ENCODE results near the gene RAP1B.
A peak's percentile ranks its signal among the peaks of the same experiment; 100 is the strongest.

Gene RAP1B

GRCh38 chr12:68612202-68612601 lies 1.5 kb downstream of the RAP1B start:
- peak; percentile 76 to 83 for DNase-seq

GRCh38 chr12:68612697-68613096 lies 2.0 kb downstream of the RAP1B start:
- peak in 1 of 2 donors; percentile 37 for DNase-seq

DNA sequence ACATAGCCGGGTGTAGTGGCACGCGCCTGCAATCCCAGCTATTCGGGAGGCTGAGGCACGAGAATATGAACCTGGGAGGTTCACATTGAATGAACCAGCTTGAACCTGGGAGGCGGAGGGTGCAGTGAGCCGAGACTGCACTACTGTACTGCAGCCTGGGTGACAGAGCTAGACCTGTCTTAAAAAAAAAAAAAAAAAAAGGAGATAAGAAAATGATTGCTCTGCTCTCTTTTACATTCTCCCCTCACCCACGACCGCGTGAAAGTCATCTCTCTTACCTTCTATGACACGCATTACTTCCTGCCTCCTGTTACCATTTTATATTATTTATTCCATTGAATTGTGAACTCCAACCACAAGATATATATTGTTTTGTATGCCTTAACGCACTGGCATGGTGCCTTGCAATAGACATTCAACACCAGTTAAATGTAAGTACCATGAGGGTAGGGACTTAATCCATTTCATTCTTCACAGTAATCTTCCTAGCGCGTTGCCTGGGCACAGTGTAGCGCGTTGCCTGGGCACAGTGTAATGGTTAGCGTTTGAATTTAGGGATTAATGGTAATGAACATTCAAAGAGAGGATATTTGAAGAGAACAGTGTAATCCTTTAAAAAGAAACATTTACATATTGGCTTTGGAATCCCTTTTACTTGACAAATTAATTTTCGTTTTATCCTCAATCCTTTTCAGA lies 2.7 kb downstream of the RAP1B start:
- no peak for DNase-seq

DNA sequence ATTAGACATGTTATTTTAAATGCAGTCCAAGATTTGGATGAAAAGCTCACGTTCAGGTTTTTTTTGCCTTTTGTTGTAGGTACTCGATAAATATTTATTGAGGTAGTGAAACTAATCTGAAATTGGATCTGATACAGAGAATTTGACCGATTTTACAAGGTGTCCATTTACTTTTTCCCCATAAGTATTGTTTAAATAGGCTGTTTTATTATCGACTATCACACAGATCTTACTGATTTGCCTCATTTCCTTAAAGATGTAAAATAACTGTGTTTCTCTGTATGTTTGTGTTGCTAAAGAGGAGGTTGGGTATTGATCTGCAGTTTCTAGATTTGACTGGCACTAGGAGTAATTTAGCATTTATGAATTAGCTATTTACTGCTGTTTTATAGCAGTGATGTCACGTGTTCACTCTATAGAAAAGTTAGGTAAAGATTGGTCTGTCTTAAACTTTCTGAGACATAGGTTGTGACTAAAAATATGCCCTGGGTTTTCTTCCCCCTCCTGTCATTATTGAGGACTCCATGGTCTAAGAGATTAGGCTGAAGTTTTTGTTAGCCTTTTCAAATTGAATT lies 3.5 kb downstream of the RAP1B start:
- no peak for DNase-seq

DNA sequence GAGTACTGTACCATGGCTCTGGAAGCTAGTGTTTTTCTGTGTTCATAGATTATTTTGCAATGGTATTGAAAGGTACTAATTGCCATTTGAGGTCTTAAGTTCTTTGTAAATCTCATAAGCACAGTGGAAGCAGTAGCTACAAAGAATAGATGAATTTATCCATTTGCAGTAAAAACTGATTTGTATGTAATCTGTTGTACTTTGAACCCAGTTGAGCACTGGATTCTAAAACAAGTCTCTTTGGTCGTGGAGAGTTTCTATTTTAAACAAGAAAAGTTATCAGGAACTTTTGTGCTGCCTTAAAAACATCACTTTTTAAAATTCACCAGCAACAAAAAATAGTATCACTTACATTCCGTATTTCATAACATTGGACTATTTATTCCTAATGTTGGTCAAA lies 4.1 kb downstream of the RAP1B start:
- no peak for DNase-seq

- DNase-seq = peak; percentile 40 to 54
These were observed 6.6 kb downstream of the RAP1B start for GRCh38 chr12:68617160-68617926.

GRCh38 chr12:68619541-68619940 lies 8.8 kb downstream of the RAP1B start:
- no peak for DNase-seq

- no peak for DNase-seq
These were observed 10.1 kb downstream of the RAP1B start for GRCh38 chr12:68620519-68621471.

- DNase-seq = no peak
These were observed 10.9 kb downstream of the RAP1B start for GRCh38 chr12:68621472-68622081.

DNA sequence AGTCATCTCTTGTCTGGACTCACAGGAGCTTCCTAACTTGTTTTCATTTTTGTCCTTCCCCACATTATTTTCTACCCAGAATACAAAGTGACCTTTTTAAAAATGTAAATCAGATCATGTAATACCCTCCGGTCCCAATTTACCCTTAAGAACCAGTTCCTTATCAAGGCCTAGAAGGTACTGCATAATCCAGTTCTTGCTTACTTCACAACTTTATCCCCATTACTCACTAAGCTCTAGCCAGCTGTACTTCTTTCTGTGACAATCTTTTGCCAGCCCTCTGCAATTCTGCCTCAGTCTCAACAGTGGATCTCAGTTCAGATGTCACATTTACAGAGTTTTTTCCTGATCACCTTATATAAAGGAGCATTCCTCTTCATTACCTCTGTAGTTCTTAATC lies 11.6 kb downstream of the RAP1B start:
- peak; percentile 39 to 44 for DNase-seq

DNA sequence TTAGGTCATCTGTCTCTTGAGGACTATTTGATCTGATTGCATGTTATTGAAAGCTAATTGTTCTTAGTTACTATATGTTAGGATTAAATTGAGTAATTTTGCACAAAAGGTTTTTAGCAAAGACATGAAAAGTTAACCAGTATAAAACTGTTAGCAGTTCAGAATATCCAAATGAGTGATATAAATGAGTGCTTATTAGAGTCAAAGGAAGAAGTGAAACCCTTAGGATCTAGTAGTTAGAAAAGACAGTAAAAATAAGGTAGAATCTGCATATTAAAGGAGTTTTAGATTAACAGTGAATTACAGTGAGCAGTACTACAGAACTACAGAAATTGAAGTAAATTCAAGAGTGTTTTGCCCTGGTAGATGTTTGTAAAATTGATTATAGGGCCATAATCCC lies 12.4 kb downstream of the RAP1B start:
- DNase-seq = no peak

GRCh38 chr12:68623984-68624383 lies 13.3 kb downstream of the RAP1B start:
- no peak for DNase-seq

DNA sequence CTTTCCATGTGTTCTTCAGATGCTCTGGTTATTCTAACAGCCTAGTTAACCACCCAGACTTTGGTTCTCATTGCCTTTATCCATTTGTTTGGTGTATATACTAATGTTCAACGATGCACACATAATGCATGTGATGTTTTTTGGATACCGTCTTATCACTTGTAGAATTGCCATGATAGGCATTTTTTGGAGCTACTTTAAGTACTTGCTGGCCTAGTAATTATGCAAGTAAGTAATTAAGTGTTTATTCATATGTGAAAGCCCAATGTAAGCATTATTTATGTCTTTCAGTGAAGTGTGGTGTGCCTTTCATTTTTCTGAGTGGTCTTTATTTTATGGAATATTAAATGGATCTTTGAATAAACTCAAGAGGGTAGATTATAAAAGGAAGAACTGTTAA lies 14.2 kb downstream of the RAP1B start:
- DNase-seq = no peak

GRCh38 chr12:68627673-68628319 lies 17.1 kb downstream of the RAP1B start:
- no peak for DNase-seq

- no peak for DNase-seq
These were observed 18.0 kb downstream of the RAP1B start for GRCh38 chr12:68628698-68629097.

DNA sequence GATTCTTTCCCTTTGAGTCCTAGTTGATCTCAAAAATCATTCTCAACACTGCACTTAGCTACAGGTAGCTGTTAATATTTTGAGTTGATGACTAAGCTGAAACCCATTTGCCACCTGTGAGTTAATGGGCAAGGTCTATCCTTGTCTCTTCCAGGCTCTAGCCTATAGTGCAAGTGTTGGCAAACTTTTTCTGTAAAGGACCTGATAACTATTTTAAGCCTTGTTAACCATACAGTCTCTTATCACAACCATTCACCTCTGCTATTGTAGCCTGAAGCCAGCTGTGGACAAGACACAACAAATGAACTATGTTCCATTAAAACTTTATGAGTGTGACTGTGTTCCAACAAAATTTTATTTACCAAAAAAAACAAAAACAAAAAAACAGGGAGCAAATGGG lies 19.4 kb downstream of the RAP1B start:
- DNase-seq = no peak

DNA sequence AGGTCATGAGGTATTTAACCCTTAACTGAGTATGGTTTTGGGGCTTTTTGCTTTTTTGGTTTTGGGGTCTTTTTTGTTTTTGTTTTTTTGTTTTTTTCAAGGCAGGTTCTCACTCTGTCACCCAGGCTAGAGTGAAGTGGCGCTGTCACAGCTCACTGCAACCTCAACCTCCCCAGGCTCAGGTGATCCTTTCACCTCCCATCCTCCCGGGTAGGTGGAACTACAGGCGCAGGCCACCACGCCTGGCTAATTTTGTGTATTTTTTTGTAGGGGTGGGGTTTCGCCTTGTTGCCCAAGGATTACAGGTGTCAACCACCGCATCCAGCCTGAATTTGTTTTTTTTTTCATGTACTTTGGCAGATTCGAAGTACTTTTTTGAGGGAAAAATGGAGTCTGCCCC lies 19.9 kb downstream of the RAP1B start:
- no peak for DNase-seq

DNA sequence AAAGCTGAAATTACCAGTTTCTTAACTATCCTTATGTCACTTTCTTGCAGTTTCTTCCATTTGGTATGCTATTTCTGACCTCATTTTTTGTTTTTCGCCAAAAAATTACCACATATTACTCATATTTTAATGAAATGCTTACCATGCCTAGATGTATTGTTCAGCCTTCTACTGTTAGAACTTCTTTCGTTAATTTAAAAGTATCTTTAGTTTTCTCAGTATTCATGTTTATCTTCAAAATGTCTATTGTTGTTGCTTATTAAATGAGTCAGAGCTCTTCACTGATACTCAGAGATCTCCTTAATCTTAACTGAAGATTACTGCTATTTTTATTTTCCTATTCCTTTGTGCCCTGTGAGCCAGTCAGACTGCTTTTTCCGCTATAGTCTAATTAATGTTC lies 20.5 kb downstream of the RAP1B start:
- no peak for DNase-seq

DNA sequence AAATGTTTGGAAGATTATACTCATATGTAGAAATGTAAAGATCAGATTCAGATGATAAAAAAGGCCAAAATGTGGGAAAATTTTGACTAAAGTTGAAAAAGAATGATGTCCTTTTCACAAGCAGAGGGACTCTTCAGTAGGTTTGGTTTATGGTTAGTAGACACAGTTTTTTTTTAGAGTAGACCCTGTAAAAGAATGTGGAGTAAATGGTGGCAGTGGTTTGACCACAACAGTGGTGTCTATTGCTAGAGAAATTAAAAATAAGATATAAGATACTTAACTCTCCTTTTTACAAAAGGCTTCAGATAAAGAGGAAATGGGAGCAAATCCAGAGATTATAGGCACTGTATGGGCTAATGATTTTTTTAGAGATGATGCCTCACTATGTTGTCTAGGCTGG lies 21.8 kb downstream of the RAP1B start:
- no peak for DNase-seq

DNA sequence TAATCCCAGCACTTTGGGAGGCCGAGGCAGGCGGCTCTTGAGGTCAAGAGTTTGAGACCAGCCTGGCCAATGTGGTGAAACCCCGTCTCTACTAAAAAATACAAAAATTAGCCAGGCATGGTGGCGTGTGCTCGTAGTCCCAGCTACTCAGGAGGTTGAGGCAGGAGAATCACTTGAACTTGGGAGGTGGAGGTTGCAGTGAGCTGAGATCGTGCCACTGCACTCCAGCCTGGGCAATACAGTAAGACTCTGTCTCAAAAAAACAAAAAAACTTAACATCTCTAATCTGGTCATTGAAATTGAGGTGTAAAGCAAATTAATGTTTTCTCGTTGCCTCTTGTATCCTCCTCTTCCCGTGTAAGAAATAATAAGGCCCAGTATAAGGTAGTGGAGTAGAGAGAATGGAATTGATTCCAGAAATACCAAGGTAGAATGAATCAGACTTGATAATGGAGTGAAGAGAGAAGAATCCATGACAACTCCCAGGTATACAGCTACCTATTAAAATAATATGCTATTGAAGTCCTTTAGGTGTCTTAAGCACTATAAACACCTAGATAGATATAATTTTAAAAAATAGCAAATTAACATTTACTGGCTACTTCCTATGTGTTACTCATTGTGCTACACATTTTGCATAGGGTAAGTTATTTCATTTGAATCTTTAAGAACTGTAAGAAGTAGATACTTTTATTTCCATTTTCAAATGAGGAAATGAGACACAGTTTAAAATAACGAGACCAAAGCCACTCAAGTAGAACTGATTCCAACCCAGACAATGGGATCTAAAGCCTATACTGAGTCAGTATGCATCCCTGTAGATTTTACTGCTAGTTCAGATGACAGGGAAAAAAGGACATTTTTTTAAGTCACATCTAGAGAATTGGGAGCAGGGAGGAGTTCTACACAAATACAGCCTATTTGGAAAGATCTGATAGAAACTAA lies 23.2 kb downstream of the RAP1B start:
- DNase-seq = no peak

- no peak for DNase-seq
These were observed 25.6 kb downstream of the RAP1B start for GRCh38 chr12:68636268-68636667.
